CD4-positive, alpha-beta T cell treated with Interferon gamma for 1 hour (primary cell): ENCODE results near the gene VSTM5.

ENCODE experiments used
- DNase-seq: peaks from one replicate; pipeline ENCODE4 v3.0.0-alpha.2; 2020

The VSTM5 gene

DNA sequence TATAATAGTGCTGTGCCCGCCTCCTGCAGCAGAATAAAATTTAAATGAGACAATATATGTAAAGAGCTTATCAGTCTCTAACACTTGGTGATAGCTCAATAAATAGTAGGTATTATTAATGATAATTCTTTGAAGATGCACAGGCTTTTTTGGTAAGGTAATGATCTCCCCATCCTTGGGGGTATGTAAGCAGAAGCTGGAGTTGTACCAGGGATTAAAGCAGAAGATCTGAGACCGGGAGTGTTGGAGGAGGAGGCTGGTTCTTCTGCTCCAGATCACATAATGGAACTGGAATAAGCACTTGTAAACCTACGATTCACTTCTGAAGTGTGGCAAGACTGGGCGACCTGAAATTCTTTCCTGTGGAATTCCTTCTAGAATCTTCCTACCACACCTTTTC is 8.4 kb downstream of the VSTM5 start:
- DNase-seq = no peak

DNA sequence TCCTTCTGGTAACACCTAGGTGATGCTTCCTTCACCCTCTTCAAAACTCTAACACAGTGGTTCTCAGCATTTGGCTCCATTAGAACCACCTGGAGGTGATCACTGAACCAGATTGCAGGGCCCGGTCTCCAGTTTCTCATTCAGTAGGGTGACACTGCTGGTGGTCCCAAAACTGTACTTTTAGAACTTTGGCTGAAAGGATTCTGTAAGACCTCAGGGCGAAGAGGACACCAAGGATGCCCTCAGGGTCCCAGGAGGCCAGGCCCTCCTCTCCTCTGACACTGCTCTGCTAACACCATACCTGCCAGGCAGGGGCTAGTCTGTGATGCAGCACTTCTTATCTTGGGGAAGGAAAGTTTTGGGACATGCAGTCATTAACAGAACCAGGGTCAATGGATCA is 9.0 kb downstream of the VSTM5 start:
- DNase-seq = no peak

DNA sequence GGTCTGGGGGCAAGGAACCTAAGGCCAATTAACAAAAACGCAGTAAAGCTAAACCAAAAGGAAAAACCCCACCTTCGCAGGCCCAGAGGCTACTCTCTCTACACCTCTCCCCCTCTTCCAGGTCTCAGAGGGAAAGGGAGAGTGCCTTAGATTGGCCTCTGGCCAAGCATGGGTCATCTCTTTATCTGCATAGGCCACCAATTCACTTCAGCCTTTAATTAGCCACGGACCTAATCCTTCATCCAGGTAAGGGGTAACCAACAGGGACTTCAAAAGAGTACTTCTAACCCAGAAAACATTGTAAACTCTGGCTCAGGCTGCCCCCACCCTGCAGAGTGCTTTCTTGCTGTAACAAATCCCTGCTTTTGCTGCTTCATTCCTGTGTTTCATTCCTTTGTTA is 9.4 kb downstream of the VSTM5 start:
- DNase-seq = no peak

DNA sequence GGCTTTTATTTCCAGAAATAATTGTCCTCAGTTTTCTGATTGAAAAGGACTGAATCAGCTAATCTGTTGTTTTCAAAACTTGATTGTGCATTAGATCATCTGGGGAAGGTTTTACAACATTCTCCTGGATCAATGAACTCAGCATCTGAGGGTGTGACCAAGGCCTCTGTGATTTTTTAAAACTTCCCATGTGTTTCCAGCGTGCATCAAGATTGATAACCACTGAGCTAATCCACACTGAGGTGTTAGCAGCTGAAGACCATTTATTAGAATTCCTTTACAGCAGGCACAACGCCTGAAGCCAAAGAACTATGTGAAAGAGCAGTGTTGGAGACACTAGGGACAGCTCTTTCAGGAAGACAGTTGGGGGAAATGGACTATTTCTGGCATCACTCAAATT is 10.2 kb downstream of the VSTM5 start:
- no peak for DNase-seq

DNA sequence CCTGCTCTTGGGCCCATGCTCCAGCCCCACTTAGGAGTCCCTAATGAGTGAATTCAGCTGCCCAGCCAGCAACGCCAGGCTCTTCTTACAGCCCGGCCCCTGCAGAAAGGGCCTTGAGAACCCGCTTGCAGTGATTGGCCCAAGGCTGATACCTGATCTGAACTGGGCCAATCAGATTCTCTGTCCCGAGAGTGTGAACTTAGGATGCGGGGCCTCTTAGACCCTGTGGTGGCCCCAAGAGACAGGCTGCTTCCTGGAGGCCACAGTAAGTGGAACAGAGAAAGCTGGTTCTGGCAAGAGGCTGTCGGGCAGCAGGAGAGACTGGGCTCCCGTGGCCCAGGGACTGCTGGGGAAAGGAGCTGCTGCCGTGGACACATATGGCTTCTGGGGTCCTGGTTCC is 11.5 kb downstream of the VSTM5 start:
- no peak for DNase-seq

DNA sequence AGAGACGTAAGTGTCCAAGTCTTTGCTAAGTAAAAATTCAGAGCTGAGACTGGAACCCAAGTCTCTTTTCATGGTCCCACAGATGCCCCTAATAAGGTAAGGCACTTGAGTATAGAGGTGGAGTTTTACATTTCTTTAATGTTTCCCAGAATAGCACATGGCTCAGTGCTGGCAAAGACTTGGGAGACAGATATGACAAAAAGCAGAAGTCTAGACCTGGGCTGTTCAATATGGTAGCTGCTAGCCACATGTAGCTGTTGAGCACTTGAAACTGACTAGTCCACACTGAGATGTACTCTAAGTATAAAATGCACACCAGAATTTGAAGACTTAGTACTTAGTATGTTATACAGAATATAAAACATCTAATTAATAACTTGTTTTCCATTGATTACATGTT is 17.6 kb downstream of the VSTM5 start:
- DNase-seq = no peak

DNA sequence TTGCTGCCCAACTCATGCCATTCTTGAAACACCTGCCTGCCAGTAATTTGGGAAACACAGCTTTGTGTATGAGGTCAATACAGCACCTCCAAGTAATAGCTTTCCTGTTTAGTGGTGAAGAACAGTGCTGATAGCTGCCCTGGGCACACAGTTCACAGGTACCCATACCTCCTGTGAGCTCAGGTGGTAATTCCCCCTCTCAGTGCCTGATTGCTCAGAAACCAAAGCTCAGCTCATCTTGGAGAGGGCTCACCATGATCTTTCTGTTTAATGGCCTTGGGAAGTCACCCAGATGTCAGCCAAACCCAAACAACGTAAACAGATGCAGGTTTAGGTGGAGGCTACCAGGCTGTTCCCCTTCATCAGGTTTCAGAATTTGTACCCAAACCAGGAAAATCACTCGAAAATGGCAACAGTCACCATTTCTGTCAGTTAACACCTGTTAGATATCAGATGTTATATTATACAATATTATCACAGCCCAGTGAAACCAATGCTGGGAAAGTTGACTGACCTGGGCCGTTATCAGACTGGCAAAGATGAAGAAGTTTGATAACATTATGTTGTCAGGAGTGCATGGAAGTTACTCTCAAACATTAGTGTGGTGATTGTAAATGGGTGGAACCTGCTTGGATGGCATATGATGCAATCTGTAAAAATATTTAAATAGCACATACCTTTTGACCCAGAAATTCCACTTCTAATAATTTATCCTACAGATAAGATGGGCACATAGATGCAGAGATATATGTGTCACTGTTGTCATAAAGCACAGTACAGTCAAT is 18.9 kb downstream of the VSTM5 start:
- DNase-seq = no peak

DNA sequence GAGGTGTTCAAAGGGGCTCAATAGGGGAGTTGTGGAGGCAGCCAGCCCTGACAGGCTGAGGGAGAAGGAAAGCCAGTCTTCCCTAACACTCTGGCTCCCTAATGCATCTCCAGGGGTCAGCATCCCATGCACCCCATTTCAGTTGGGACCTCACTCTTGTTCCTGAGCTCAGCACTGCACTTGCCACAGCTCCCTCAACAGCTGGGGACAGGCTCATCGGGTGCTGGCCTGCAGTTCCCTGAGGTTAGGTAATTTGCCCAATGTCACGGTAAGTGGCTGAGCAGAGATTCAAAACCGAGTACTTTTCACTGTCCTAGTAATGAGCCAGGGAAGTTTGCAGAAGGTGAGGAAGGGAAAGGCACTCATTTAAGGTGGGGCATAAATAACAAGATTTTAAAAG is 20.8 kb downstream of the VSTM5 start:
- no peak for DNase-seq

DNA sequence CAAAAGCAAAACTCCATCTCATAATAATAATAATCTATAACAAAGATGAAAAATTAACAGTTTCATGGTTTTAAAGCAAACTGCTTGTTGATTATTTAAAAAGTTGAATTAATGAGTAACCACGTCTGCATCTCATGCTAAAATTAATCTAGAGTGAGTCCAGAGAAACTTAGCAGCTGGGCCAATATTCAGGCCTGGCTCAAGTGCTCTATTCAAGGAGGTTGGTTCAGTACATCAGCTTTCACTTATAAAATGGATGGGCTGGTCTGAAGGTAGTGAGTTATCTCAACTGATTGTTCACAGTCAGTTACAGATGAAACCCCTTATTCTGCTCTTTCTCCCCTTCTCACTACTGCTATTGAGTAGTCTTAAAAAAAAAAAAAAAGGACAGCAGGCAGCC is 23.1 kb downstream of the VSTM5 start:
- no peak for DNase-seq

DNA sequence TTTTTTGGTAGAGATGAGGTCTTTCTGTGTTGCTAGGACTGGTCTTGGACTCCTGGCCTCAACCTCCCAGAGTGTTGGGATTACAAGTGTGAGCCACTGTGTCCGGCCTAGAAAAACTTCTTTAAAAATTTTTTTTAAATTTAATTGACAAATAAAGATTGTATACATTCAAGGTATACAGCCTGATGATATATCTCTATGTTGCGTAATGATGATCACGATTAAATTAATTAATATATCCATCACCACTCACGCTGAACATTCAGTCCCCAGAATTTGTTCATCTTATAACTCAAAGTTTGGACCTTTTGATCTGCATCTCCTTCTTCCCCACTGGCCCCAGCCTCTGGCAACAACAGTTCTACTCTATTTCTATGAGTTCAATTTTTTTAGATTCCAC is 27.2 kb downstream of the VSTM5 start:
- no peak for DNase-seq

DNA sequence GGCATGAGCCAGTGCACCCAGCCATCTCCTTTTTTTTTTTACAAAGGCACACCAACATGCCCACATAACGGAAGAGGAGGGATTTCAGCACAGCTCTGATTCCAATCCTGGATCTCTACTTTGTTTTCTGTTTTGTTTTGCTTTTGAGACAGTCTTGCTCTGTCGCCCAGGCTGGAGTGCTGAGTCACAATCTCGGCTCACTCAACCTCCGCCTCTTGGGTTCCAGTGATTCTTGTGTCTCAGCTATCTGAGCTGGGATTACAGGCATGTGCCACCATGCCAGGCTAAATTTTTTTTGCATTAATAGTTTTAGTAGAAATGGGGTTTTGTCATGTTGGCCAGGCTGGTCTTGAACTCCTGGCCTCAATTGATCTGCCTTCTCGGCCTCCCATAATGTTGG is 28.1 kb downstream of the VSTM5 start:
- no peak for DNase-seq

DNA sequence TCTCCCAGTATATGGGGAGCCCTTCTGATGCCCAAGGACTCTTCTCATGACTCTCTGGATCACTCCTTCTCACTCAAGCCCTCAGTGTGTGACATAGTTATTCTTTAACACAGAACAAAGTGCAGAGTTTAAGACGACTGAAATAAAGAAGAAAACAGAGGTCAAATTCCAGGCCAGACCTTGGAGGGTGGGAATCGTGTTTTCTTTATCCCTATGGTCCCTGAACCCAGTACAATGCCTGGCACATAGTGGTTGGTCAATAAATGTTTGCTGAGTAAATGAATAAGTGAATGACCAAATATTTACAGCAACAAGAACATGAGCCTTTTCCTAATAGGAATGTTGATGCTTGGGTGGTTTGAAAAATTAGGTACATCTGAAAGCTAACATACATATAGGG is 28.8 kb downstream of the VSTM5 start:
- DNase-seq = no peak

DNA sequence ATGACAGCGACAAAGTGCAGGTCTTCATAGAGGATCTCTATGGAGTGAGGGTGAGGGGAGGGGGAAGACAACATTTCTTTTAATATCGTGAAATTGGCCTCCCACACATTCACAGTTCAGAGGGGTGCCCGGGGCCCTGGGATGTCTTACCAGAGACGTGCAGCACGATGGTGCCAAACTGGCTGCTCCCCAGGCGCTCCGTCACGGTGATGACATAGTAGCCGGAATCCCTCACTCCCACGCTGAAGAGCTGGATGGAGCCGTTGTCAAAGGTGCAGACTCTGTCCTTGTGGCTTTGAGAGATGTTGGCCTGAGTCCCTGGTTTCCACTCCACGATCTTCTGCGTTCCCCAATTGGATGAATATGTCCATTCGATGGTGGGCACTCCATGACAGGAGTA is 29.6 kb downstream of the VSTM5 start:
- no peak for DNase-seq

DNA sequence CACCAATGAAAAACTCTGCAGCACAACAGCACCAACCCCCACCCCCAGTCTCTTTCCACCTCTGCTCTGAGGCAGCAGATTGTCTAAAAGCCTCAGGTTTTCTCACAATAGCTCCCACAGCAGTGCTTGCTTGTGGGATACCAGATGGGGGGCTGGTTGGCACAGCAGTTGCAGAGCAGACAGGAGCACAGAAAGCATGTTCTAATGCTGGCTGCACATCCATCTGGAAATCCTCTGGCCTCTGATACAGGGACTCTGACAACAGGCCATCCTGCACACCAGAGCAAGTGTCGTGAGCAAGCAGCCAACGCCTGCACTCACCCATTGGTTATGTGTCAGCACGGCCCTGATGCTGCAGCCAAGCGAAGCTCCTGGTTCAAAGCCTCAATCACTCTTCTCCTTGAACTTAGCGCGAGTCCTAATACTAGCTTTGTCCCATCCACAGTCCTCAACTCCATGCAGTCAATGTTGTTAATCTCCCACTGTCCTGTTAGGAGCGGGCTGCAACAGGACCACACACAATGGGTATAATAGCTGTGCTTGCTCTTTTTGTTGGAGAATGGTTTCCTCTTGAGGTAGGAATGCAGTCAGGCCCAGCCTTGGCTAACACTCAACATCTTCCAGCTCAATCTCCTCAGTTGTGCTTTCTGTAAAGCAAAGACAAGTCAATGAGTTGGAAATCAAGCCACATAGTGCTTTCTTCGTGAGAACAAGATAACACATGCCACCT is 30.3 kb downstream of the VSTM5 start:
- DNase-seq = no peak

DNA sequence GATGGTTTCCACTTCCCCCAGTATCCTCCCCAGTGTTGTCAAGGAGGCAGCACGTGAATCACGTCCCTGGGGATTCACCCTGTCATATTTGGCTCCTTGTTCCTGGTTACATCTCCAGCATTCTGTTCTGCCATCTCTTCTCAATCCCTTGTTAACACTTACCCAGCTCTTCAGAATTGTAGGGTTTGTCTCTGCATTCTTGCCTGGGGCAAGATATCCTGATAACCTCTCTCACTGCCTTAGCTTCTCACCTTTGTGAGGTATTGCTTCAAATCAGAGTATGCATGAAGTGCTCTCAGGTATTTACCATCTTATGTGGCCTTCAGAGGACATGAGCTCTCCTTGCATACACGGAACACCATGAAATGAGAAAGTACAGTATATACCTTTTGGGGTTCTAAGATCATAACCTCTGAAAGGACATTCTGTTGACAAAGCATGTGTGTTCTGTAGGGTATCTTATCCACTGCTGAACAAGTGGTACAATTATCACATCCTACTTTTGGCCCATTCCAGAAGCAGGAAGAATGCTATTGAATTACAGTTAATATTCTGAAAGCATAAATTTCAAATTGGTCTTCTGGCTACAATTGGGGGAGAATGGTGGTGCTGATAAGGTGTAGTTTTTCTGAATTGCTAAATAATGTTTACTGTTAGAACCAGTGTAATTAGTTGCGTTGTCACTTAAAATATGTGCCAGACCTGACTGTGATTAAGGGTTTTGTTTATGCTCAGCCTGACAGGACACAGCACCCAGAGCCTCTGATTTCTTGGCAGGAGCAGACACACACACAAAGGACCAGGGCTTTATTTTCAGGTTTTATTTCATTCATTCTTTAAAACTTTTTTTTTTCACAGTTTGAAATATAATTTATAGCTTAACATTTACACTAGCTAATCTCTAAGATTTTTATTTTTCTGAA is 32.7 kb downstream of the VSTM5 start:
- DNase-seq = no peak

DNA sequence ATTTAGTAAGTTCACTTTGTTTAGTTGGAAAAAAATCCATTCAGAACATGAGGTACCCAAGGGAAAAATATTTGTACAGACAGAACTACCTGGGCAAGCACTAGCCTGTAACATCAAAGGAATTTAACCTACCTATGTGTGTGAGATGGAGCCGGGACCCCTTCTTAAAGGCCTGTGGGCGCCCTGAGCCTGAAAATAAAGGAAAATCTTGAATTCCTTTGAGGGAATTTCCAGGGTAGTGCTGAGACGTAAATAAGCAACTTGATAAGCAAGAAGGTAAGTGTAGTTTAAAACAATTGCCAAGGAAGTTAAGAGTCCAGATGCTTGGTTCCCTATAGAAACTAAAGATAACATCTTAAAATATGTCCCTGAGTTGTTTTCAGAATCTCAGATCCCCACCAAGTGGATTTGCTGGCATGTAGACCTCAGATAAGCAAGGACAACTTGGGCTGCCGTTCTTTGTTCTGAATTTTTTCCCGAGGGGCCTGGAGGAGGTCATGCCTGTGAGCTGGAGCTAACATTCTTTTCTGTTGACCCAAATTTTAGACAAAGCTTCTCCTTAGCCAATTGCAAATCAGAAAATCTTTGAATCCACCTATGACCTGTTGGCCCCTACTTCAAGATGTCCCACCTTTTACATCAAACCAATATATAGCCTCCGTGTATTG is 35.3 kb downstream of the VSTM5 start:
- DNase-seq = no peak

DNA sequence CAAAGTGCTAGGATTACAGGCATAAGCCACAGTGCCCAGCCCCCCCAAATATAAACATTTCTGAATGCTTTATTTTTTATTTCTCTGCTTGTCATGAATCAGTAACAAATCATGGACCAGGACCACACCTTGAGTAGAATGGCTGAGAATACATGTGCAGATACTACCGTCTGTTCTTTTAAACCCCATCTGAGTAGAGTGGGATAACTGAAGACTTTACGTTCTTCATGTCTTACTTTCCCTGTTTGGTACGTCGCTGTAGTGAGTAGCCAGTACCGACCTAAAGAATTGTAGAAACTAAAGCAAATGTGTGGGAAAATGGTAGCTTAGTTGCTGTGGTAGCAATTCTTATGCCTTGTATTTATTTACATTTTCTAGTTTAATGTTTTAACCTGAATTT is 36.4 kb downstream of the VSTM5 start:
- DNase-seq = no peak

DNA sequence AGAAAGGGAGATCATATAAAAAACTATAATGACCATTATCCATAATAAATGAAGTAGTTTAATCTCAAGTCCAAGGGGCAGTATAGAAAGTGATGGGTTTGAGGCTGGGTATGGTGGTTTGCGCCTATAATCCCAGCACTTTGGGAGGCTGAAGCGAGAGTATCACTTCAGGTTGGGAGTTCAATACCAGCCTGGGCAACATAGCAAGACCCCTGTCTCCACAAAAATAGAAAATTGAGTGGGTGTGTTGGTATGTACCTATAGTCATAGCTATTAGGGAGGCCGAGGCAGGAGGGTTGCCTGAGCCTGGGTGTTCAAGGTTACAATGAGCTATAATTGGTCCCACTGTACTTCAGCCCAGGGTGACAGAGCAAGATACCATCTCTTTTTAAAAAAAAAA is 42.4 kb downstream of the VSTM5 start:
- no peak for DNase-seq

DNA sequence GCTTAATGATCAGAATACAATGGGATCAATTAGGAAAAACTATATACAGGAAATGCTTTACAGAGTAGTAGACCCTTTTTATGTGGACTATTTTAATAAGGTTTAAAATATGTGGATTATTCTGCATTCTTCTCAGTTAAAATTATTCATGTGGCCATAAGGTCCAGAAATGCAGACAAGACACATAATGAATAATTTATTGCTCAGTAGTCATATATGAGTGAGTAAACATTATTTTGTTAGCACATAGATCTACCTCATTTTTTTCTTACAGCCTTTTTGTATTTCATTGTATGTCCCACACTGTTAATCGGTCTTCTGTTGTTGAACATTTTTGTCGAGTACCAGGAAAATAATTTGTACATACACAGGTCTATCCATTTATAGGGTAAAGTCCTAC is 45.5 kb downstream of the VSTM5 start:
- no peak for DNase-seq

DNA sequence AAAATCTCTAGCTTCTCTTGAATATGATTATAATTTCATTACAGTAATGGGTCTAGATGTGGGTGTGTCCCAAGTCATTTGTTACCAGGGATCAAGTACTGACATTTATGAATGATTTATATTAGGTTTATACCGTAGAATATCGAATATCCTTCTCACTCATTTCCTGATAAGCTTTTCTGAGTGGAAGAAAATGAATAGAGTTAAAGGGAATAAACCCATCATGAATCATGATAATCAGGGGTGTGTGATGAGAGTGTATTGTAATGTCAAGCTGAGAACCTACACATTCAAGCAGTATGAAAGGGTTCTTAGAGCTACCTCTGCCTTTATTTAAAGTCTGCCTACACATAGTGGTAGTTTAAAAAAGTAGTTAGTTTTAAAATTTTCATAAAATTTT is 49.1 kb downstream of the VSTM5 start:
- DNase-seq = no peak

DNA sequence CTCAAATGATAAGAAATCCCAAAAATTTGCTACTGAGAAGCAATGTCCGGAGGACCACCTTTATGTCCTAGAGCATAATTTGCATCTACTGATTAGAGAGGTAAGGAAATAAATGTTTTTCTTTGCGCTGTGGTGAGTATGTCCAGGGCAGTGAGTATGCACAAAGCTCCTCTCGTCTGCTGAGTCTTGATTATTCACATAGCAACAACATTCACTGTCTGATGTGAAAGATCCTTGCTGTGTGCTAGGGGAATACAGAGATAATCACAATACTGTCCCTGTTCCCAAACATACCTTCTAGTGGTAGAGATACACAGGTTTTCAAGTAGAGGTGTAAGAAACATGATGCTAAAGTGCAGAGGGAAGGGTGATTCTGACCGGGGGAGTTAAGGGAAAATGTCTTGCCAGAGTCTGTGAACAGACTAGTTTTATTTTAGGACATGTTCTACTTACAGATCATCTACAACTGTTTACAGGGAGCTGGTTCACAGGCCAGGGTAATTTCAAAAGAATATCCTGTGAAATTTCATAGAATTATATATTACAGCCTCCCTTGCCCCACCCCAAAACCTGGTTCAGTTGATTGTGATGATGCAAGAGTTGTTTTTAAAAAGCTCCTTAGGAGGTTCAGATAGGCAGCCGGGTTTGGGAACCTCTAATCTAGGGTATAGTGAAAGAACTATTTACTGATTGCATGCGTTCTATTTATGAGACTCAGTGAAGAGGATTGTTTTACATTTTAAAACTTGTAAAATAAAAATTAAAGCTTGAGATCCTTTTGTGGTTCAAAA is 53.8 kb downstream of the VSTM5 start:
- no peak for DNase-seq

DNA sequence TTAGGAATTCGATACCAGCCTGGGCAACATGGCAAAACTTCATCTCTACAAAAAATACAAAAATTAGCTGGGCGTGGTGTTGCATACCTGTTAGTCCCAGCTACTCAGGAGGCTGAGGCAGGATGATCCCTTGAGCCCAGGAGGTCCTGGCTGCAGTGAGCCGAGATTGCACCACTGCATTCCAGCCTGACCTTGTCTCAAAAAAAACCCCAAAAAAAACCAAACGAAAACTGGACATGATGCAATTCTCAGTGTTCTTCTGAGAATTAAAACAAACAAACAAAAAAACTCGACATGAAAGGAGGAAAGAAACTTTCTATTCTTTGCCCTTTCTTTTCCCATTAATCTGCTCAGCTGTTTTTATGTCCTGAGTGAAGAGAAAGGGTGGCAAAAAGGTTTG is 58.9 kb downstream of the VSTM5 start:
- no peak for DNase-seq
